Measurements from ENCODE around the gene EIF4H.

Gene EIF4H

DNA sequence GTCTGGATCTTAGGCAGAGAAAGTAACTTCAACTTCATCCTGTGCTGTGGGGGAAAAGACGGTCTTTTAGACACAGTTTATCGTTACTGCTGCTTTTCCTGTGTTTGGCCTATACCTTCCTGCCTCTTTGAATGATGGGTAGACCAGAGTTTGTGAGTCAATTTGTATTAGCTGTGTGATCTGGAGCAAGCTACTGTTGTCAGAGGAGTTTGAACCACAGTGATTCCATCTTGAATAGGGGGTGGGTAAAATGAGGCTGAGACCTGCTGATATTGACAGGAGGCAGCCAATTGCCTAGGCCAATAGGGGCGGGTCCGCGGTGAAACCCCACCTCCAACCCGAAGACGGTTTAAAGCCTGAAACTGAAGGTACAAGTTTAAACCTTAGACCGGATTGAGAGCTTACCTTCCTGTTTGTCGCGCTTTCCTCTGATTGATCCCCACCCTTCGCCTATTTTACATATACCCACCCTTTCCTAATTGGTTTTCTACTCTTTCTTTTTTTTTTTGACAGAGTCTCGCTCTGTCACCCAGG is 35.8 kb upstream of the EIF4H start:
- TF ChIP-seq CTCF (IDR thresholded peaks at IDR 0.05) = no peak
- Histone ChIP-seq H3K36me3 (no peaks in the 10 kb centered on the region), H3K4me3 (no peak overlapping the region), H3K4me1 (no peaks in the 10 kb centered on the region), H3K27me3 (peaks cover 0 to 2% of the 10 kb centered on the region in 2 donors), H3K27ac (no peak overlapping the region), H3K9me3 (no peaks in the 10 kb centered on the region)
- DNase-seq = no peak
- intact Hi-C loops (cut with DNase I; ENCODE audit: low total_unique reads) = no loop called here

GRCh38 chr7:74138945-74139843 is 35.0 kb upstream of the EIF4H start:
- Histone ChIP-seq H3K9me3 (no peaks in the 10 kb centered on the region), H3K36me3 (no peaks in the 10 kb centered on the region), H3K4me3 (no peak overlapping the region), H3K4me1 (no peaks in the 10 kb centered on the region), H3K27me3 (no peaks in the 10 kb centered on the region), H3K27ac (no peak overlapping the region)
- no peak for DNase-seq
- no peak for TF ChIP-seq CTCF (IDR thresholded peaks at IDR 0.05)
- intact Hi-C loops (cut with DNase I; ENCODE audit: low total_unique reads) = no loop called here

DNA sequence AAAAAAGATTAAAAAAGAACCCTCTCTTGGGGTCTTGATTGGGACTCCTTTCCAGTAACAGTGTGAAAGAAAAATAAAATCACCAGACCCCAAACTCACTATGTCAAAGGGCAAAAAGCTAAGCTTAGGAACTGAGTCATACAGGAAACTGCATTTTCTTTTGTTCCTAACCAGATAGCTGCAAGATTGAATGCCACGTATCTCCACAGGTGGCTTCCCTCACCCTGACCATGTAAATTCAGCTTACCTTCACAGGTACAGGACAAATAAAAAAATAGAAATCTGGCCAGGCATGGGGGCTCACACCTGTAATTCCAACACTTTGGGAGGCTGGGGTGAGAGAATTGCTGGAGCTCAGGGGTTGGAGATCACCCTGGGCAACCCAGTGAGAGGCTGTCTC is 32.5 kb upstream of the EIF4H start:
- no peak for DNase-seq
- intact Hi-C loops (cut with DNase I; ENCODE audit: low total_unique reads) = no loop called here
- TF ChIP-seq CTCF (IDR thresholded peaks at IDR 0.05) = no peak
- Histone ChIP-seq H3K36me3 (no peaks in the 10 kb centered on the region), H3K27me3 (no peaks in the 10 kb centered on the region), H3K4me3 (no peak overlapping the region), H3K9me3 (no peaks in the 10 kb centered on the region), H3K27ac (no peak overlapping the region), H3K4me1 (no peaks in the 10 kb centered on the region)

- Histone ChIP-seq H3K4me3 (no peak overlapping the region), H3K27ac (no peak overlapping the region)
- no peak for TF ChIP-seq CTCF (IDR thresholded peaks at IDR 0.05)
Measured at GRCh38 chr7:74143383-74143782, 30.8 kb upstream of the EIF4H start.

DNA sequence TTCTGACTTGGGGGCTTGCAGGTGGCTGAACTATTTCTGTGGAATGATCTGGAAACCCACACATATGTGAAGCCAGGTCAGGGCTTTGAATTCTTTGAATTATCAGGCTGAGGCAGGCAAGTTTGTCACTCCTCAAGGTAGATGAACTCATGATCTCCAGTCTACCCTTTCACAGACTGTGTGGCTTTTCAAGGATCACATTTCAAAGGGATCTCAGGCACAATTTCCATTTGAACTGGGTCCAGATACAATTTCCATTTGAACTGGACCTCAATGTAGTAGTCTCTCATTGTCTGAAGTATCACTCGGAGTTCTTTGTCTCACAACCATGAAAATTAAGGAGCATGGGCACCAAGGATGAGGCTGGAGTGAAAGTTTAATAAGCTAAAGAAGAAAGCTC is 25.7 kb upstream of the EIF4H start:
- H3K4me3 ChIP-seq = no peak overlapping the region
- no peaks in the 10 kb centered on the region for H3K27me3 ChIP-seq
- no peaks in the 10 kb centered on the region for H3K4me1 ChIP-seq
- DNase-seq = no peak
- no peak overlapping the region for H3K27ac ChIP-seq
- TF ChIP-seq CTCF (IDR thresholded peaks at IDR 0.05) = no peak
- intact Hi-C loops (cut with DNase I; ENCODE audit: low total_unique reads) = no loop called here
- H3K9me3 ChIP-seq = no peaks in the 10 kb centered on the region
- no peaks in the 10 kb centered on the region for H3K36me3 ChIP-seq

More at GRCh38 chr7:74143383-74143782, 30.8 kb upstream of the EIF4H start:
- intact Hi-C loops (cut with DNase I; ENCODE audit: low total_unique reads) = no loop called here
- Histone ChIP-seq H3K4me1 (no peaks in the 10 kb centered on the region), H3K9me3 (no peaks in the 10 kb centered on the region), H3K36me3 (no peaks in the 10 kb centered on the region), H3K27me3 (no peaks in the 10 kb centered on the region)
- DNase-seq = no peak

Measured in tibial artery (tissue), 4 donors.